Uterus (tissue), 4 donors: ENCODE results near the gene JAML. TPM values are rescaled to one million over a fixed set of nuclear protein-coding genes. Genes with fewer than 3 reads are reported as not detected.

Experiments used
- DNase-seq, 2 donors: peaks; one replicate each; pipeline ENCODE4 v3.0.0-alpha.2; 2019 to 2020
- H3K27ac ChIP-seq, 2 donors: fragments of 200-600 bp; sonication (generic); 1 replicate in 1 of 2; 2 replicates in 1 of 2; pipeline ENCODE4 v1.5.1; 2016 to 2018
- H3K27me3 ChIP-seq, 2 donors: fragments of 200-600 bp; sonication (generic); one replicate each; pipeline ENCODE4 v1.5.1; 2018 to 2019; ENCODE audit warnings: control low read depth in 1 of 2
- H3K36me3 ChIP-seq, 2 donors: fragments of 200-600 bp; sonication (generic); one replicate each; pipeline ENCODE4 v1.5.1; 2019; ENCODE audit warnings: control low read depth in 1 of 2
- H3K4me1 ChIP-seq, 2 donors: fragments of 200-600 bp; sonication (generic); one replicate each; pipeline ENCODE4 v1.5.1; 2018 to 2019; ENCODE audit warnings: control low read depth in 1 of 2
- H3K4me3 ChIP-seq, 2 donors: fragments of 200-600 bp; sonication (generic); 1 replicate in 1 of 2; 2 replicates in 1 of 2; pipeline ENCODE4 v1.5.1; 2018 to 2019; ENCODE audit warnings: mild to moderate bottlenecking in 1 of 2
- H3K9me3 ChIP-seq, 2 donors: fragments of 200-600 bp; sonication (generic); one replicate each; pipeline ENCODE4 v1.5.1; 2019; ENCODE audit warnings: control low read depth in 1 of 2
- POLR2A ChIP-seq, 2 donors: fragments of 450-650 bp; IDR thresholded peaks; one replicate each; pipeline ENCODE4 v1.6.1; 2016; ENCODE audit warnings: antibody characterized with exemption in 2 of 2, mild to moderate bottlenecking in 1 of 2, moderate library complexity in 1 of 2
- intact Hi-C: fragments of 100-400 bp; cut with DNase I; formaldehyde crosslinking; loops from one replicate; pipeline ENCODE4 v1.15.1; 2023; ENCODE audit warnings: low total_unique reads
- total RNA-seq, 4 donors: library from RNA; depleted of rRNA in 3 of 4; stranded (reverse); fragments of >200 nt in 3 of 4; gene quantifications; one replicate each; pipeline versions ENCODE4 v1.1.0 to v1.2.4, GENCODE V29; 2014 to 2023
- TF ChIP-seq, protein P1 (sequence below), 4 experiments: fragments of 200-600 bp in 2 of 4; fragments of 450-650 bp in 2 of 4; sonication (generic) in 2 of 4; IDR thresholded peaks; one replicate each; pipeline ENCODE4 v1.5.1; 2016 to 2019; ENCODE audit warnings: antibody characterized with exemption in 4 of 4, mild to moderate bottlenecking in 2 of 4, moderate library complexity in 1 of 4
- donor health status: DM: yes; HTN: yes; CAD: no.

Gene JAML
- total RNA-seq, 4 donors from 2014 or later = 1.2 to 9.1 (median 5.6) TPM

DNA sequence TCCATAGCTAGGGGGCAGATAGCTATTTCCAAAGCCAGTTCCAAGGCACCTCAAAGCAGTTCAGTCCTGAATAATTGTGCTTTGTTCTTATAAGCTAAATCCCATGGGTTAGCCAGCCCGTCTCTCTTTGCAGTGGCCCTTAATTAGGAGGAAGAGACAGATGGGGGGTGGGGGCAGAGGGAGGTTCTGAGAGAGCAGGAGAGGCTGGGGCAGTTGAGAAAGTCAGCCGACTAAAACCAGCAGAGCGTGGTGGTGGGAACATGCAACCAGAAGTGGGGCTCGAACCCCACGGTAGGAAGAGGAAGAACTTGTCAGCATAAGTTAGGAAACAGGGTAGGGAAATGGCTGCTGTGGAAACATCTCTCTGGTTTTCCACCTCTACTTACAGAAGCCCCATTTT lies 61.3 kb downstream of the JAML start:
- no peaks in the 10 kb centered on the region for H3K9me3 ChIP-seq
- no peak for DNase-seq
- no peaks in the 10 kb centered on the region for H3K27me3 ChIP-seq
- no peaks in the 10 kb centered on the region for H3K36me3 ChIP-seq
- no peak overlapping the region for H3K4me3 ChIP-seq
- no peak overlapping the region for H3K27ac ChIP-seq
- no peaks in the 10 kb centered on the region for H3K4me1 ChIP-seq
- TF ChIP-seq, protein P1, sequence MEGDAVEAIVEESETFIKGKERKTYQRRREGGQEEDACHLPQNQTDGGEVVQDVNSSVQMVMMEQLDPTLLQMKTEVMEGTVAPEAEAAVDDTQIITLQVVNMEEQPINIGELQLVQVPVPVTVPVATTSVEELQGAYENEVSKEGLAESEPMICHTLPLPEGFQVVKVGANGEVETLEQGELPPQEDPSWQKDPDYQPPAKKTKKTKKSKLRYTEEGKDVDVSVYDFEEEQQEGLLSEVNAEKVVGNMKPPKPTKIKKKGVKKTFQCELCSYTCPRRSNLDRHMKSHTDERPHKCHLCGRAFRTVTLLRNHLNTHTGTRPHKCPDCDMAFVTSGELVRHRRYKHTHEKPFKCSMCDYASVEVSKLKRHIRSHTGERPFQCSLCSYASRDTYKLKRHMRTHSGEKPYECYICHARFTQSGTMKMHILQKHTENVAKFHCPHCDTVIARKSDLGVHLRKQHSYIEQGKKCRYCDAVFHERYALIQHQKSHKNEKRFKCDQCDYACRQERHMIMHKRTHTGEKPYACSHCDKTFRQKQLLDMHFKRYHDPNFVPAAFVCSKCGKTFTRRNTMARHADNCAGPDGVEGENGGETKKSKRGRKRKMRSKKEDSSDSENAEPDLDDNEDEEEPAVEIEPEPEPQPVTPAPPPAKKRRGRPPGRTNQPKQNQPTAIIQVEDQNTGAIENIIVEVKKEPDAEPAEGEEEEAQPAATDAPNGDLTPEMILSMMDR (IDR thresholded peaks at IDR 0.05) = no peak
- no peak for TF ChIP-seq POLR2A (IDR thresholded peaks at IDR 0.05)
- intact Hi-C loops = no loop called here

DNA sequence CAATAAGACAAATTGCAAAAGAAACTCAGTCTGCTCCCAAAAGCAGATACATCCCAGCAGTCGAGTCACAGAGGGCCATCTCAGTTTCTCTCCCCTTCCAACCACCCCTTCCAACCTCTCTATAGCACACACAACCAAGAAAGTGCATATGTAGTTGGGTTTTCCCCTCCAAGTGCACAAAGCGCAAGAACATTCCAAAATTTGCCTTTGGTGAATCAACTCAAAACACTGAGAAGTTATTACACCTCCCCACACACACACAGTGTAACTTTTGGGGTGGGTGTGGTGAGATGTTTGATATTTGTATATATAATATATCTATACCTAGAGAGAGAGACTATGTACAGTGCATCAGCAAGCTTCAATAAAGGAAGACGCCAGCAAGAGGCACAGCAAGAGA lies 62.0 kb downstream of the JAML start:
- TF ChIP-seq, protein P1 (IDR thresholded peaks at IDR 0.05) = no peak
- no peak for TF ChIP-seq POLR2A (IDR thresholded peaks at IDR 0.05)
- intact Hi-C loops = no loop called here
- no peaks in the 10 kb centered on the region for H3K9me3 ChIP-seq
- H3K4me3 ChIP-seq = no peak overlapping the region
- no peaks in the 10 kb centered on the region for H3K27me3 ChIP-seq
- no peaks in the 10 kb centered on the region for H3K4me1 ChIP-seq
- H3K27ac ChIP-seq = no peak overlapping the region
- no peak for DNase-seq
- no peaks in the 10 kb centered on the region for H3K36me3 ChIP-seq

DNA sequence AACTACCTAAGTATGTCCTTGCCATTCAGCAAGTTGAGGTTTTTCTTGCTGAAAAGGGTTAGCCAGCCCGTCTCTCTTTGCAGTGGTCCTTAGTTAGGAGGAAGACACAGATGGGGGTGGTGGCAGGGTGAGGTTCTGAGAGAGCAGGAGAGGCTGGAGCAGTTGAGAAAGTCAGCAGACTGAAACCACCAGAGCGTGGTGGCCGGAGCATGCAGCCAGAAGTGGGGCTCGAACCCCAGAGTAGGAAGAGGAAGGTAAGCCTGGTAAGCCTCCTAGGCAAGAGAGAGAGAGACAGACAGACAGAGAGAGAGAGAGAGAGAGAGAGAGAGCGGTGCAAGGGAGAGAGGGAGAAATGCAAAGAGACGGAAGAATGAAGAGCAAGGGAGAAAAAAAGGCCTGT lies 63.0 kb downstream of the JAML start:
- Histone ChIP-seq H3K9me3 (no peaks in the 10 kb centered on the region), H3K4me3 (no peak overlapping the region), H3K36me3 (no peaks in the 10 kb centered on the region), H3K27me3 (no peaks in the 10 kb centered on the region), H3K27ac (no peak overlapping the region), H3K4me1 (no peaks in the 10 kb centered on the region)
- intact Hi-C loops = no loop called here
- no peak for TF ChIP-seq POLR2A (IDR thresholded peaks at IDR 0.05)
- TF ChIP-seq, protein P1 (IDR thresholded peaks at IDR 0.05) = no peak
- no peak for DNase-seq

DNA sequence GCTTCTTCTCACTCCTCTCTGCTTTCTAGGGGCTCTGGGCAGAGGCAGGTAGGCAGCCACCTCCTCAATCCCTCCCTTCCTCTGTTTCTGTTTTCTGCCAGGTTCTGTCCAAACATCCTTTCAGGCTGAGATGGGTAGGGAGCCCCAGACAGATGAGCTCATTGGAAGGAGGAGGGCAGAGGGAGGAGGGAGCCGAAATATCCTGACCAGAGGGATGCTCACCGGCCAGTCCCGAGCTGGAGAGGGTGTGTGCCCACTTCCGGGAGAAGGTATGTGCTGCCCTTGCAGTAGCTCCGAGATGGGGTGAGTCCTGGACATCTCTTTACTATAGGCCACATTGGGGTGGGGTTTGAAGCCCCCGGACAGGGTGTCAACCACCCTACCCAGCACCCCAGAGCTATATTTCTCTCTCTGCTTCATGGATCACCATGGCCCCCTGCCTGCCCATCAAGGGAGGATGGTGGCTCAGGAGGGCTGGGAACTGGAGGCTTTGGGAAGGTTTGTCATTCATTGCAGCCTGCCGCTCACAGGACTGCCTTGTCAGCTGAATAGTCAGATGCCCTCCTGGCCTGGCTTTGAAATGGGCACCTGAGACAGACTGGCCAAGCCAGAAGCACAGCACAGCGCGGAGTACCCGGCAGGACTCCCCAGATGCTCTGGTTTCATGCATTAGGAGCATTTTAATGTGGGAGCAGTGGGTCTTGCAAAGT lies 67.5 kb downstream of the JAML start:
- H3K27ac ChIP-seq = no peak overlapping the region
- intact Hi-C loops = no loop called here
- peaks cover 0 to 4% of the 10 kb centered on the region in 2 donors for H3K4me1 ChIP-seq
- H3K4me3 ChIP-seq = no peak overlapping the region
- H3K9me3 ChIP-seq = no peaks in the 10 kb centered on the region
- H3K27me3 ChIP-seq = no peaks in the 10 kb centered on the region
- H3K36me3 ChIP-seq = no peaks in the 10 kb centered on the region
- TF ChIP-seq, protein P1 (IDR thresholded peaks at IDR 0.05) = no peak
- no peak for TF ChIP-seq POLR2A (IDR thresholded peaks at IDR 0.05)
- no peak for DNase-seq

DNA sequence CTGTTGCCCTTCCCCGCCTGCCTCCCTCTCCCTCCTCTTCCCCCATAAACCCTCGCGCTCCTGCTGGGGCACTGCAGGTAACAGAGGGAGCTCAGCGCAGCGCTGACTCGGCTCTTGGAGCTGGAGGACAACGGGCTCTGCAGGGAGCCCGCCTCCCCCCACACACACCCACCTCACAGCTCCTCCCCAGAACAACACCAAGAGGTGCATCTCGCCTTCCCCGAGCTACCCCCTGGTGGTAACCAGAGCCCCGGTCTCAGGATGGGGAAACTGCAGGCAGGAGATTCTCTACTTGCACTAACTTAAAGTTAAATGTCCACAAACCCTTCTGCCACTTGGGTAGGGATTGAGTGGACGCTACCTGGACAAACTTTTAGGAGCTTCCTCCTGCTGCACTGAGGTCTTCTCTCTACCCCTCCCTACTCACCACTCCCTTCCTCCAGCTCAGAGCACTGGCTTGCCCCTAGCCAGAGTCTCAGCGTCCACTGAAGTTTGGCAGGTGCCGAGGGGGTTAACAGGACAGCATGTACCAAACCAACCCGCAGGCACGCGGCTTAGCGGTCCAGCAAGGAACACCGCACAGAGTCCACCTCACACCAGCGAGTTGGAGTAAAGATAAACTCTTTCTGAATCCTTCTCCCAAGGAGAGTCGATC lies 68.2 kb downstream of the JAML start:
- peaks cover 0 to 9% of the 10 kb centered on the region in 2 donors for H3K4me1 ChIP-seq
- intact Hi-C loops = no loop called here
- H3K4me3 ChIP-seq = no peak overlapping the region
- H3K27ac ChIP-seq = no peak overlapping the region
- no peaks in the 10 kb centered on the region for H3K27me3 ChIP-seq
- DNase-seq = no peak
- no peaks in the 10 kb centered on the region for H3K36me3 ChIP-seq
- H3K9me3 ChIP-seq = no peaks in the 10 kb centered on the region
- TF ChIP-seq POLR2A (IDR thresholded peaks at IDR 0.05) = no peak
- TF ChIP-seq, protein P1 (IDR thresholded peaks at IDR 0.05) = no peak
